GM19035 (cell line): ENCODE measurements around the gene ARPC1B.
"Not testable (repeated sequence)": the region's sequence is repeated elsewhere in the genome, so short reads cannot be mapped to it uniquely, and the experiment has no call there.

Source experiments
- ATAC-seq: cut with Tn5 transposase; IDR thresholded peaks from one replicate; pipeline ENCODE4 v1.9.1; 2021; ENCODE audit not compliant: unreplicated experiment

The ARPC1B gene

DNA sequence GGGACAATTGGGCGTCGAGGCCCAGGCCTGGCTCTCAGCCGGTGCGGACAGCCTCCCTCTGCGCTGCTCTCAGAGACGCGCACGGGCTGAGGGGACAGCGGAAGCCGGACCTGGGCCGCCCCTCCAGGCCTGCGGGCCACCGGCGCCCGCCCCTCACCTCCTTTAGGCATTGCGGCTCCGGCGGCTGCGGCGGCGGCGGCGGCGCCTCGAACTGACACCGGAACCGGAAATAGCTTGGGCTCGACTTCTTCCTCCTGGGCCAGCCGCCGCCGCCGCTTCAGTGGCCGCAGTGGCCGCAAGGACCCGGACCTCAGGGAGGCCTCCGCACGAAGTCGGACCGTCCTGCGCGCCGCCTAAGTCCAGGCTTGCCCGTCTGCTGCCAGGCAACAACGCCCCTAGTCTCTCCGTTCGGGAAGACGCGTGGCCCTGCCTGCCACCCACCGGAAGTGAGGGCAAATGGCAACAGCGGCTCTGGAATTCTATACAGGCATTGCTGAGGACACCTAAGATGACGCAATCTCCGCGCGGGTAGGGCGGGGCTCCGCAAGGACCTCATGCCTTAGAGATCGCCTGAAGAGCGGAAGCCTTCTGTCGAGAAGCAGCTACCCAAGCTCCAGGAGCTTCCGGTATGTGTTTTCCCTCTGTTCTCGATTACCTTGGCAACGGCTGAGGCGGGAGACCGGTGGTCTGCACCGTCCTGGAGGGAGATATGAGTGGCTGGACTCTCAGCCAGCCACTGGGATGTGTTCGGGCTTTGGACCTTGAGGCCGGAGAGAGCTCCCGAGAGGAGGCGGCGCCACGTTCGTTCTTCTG, 34.1 kb downstream of the ARPC1B start, which contains the start of the genes BUD31 and PDAP1:
Gene BUD31, plus strand, starts transcription at position 591 of the 813 bp plus-strand sequence. CDS start 2,124 bp downstream, outside the sequence.
Gene PDAP1, minus strand, starts transcription at position 219 of the 813 bp plus-strand sequence. Its CDS starts 49 bp downstream, at position 170.
- ATAC-seq, result peak; percentile 79

DNA sequence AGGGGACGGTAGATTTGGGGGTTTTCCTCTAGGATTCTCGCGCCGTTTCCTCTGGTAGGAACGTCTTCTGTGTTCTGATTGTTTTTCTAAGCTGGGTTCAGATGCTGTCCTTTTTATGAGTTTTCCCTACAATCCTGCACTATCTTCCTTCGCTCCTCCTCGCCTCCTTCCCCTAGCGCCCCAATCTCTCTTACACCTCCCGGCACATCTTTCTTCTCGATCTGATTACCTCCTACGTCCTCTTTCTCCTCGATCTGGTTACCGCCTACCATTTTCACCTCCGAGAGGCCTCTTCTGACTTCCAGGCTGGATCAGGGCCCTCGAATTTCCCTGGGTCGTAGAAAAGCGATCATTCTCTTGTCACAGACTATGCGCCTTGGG, 34.7 kb downstream of the ARPC1B start:
- ATAC-seq, result peak; percentile 11

DNA sequence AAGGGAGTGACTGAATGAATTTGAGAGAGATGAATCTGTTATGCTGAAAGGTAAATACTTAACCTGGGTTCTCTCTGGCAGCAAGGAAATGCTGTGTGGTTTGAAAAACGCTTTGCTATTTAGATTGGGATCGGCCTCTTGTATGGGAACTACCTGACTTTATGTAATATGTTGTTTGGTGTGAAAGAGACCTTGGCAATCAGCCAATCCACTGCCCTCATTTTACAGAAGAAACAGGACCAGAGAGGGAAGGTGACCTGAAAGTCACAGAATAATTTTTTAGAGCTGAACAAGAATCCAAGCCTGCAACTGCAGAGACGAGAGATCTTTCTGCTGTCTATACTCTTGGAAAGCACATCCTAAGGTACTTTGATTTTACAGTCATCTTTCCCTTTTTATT, 35.3 kb downstream of the ARPC1B start:
- no peak for ATAC-seq

DNA sequence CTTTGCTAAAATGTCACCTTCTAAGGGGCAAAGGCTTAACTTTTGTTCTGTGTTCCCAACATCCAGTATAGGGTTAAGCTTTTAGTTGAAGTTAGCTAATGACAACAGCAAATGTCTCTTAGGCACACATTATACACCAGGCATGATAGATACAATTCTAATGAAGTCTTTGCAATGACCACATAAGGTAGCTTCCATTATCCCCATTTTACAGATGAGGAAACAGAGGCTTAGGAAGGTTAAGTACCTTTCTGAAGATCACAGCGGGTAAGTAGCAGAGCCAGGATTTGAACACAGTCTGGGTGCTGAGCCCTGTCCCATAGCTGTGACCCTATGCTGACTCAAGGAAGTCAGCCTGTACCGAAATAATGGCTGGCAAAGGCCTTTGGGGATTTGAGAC, 36.1 kb downstream of the ARPC1B start:
- no peak for ATAC-seq

DNA sequence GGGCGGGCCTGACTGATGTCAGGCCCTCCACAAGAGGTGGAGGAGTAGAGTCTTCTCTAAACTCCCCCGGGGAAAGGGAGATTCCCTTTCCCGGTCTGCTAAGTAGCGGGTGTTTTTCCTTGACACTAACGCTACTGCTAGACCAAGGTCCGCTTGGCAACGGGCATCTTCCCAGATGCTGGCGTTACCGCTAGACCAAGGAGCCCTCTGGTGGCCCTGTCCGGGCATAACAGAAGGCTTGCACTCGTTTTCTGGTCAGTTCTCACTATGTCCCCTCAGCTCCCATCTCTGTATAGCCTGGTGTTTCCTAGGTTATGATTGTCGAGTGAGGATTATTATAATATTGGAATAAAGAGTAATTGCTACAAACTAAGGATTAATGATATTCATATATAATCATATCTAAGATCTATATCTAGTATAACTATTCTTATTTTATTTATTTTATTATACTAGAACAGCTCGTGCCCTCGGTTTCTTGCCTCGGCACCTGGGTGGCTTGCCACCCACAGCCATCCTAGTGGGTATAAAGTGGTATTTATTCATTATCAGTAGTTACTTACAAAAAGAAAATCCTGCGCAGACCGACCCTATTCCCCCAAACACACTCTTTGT, 41.1 kb downstream of the ARPC1B start:
- not testable (repeated sequence) for ATAC-seq

DNA sequence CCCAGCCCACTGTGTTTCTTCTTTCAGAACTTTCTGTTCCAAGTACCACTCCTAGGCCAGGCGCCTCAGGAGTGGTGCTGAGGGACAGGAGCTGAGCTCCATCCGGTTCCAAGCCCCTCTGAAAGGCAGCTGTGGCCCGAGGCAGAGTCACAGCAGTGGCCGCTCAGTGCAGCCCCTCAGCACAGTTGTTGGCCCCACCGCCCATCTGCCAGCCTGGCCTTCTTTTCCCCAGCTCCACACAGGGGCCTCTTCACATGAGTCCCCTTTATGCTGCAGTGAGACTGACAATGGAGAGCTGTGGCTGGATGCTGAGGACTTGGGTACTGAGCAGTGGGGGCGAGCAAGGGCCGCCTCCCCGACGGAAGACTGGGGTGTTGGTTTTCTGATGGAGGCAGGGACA, 43.7 kb downstream of the ARPC1B start:
- ATAC-seq, result no peak

DNA sequence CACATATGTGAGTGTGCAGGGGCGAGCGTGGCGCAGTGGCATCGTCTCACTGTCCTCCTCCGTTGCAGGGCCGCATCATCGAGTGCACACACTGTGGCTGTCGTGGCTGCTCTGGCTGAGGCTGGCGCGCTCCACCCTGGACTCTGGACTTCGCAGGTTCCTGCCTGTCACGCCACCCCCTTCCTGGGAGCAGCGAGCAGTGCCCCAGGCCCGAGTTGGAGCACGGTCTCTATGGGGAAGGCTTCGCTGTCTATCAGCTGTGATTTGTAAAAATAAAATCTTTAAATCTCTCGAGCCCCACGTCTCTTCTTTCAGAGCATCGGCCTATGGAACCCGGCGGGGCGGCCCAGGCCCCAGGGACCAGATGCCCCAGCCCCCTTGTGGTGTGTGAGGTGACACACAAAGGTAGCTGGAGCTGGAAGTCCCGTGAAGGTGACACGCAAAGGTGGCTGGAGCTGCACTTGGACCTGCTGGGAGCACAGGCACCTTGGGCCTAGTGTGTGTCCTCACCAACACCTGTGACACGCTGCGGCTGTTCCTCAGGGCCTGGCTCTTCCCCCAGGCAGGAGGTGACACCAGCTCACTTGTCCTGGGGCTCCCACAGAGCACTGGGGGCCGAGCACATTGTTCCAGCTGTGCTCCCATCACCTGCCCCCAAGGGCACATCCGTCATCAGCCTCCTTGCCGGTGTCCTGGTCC, 44.9 kb downstream of the ARPC1B start:
- no peak for ATAC-seq

DNA sequence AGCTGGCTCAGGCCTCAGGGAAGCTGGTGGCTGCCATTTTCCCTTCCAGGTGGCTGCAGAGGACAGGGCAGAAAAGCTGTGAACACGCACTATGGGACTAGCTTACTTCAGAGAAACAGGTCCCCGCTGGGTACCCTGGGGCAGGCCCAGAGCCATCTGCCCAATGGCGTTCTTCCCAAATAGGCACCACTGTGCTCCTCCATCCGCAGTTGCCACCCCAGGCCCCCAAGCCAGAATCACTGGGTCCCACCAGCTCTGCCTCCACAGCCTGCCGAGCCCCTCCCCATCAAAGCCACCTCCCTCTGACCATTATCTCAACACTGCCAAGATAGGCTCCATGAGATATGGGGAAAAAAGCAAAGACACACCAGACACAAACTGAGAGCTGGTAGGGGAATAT, 45.7 kb downstream of the ARPC1B start:
- ATAC-seq, result no peak

DNA sequence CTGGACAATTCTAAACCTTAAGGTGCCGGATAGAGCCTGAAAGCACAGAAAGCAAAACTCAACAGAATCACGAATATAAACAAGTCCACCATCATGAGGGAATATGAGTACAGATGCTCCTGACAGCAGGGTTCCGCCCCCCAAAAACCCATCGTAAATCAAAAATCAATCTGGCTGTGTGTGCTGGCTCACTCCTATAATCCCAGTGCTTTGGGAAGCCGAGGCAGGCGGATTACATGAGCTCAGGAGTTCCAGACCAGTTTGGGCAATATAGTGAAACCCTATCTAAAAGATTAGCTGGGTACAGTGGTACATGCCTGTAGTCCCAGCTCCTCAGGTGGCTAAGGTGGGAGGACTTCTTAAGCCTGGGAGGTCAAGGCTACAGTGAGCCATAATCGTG, 46.5 kb downstream of the ARPC1B start:
- no peak for ATAC-seq

DNA sequence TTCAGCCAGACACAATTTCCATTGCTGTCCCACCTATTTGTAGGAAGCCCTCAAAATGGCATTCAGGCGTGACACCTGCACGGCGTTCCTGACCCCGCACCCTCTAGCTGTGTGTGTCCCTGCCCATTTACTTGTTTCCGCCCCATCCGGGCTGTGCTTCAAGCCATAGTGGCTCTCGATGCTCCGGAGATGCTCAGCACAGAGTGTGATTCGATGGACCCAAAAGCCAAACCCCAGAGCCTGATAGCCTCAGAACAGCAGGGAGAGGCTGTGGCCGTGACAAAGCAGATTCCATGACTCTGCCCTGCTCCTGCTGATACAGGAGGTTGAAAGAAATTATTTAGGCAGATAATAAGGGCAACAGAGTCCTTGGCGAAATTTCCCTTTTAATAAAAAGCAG, 47.7 kb downstream of the ARPC1B start:
- no peak for ATAC-seq

DNA sequence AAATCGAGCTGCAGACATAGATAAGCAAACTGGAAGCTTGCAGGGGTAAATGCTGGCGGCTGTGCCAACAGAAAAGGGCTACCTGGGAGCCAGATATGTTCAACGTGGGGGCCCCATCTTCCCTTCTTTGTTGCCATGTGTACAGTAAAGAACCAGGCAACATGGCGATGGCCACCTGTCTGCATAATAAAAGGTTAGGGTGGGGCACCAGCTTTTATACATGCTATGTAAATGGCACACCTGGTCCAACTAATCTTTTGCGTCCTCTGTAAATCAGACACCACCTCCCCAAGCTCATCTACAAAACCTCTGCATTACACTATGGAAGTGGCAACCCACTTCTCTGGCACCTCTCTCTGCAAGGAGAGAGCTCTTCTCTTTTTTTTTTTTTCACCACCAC, 48.1 kb downstream of the ARPC1B start:
- ATAC-seq, result no peak

DNA sequence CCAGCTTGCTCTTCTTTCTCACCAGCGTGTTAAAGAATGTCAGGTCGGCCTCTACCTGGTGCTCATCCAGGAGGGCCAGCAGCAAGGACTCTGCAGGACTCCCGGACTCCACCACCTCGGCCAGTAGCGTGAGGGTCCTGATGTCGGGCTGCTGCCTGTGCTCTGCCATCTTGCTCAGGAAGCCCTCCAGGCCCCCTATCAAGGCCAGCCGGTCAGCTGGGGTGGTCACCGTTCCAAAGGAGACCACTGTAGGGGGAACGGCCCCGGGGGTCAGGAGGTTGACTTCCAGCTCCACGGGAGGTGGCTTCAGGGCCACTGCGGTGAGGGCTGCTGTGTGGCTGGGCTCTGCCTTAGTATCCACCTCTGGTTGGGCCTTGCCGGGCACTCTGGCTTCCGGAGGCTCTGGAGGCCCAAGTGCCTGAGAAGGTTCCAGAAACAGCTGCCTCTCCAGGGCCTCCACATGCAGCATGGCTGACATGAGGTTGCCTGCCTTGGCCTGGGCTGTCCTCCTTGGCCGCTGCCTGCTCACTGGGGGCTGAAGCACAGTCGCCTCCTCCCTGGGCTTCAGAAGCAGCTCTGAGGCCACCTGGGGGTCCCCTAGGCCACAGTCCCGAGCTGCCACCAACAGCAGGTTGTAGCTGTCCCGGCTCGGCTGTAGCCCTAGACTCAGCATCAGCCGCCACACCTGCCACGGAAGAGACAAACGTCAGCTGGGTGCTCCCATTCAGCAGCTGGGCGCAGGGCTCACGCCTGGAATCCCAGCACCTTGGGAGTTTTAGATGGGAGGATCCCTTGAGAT, 50.6 kb downstream of the ARPC1B start:
- ATAC-seq, result no peak

DNA sequence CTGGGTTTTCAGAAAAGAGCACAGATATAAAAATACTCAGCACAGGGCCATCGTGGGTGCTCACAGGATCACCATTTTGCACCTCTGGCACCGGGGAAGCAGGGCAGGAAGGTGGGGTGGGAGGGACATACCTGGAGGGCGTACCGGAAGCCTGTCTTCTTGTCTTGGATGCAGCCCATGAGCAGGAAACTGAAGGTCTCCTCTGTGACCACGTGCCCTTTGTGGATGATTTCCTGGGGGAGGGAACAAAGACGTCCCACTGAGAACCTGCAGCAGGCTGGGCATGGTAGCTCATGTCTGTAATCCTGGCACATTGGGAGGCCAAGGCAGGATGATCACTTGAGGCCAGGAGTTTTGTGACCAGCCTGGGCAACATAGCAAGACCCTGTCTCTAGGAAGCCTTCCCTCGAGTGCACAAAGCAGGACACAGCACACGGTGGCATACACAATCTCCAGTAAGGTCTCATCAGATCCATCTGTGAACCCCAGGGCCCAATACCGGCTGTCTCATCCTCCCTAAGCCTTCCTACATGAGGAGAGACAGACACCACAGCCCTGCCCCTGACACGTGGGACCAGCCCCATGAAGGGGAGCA, 54.5 kb downstream of the ARPC1B start:
- ATAC-seq, result no peak

DNA sequence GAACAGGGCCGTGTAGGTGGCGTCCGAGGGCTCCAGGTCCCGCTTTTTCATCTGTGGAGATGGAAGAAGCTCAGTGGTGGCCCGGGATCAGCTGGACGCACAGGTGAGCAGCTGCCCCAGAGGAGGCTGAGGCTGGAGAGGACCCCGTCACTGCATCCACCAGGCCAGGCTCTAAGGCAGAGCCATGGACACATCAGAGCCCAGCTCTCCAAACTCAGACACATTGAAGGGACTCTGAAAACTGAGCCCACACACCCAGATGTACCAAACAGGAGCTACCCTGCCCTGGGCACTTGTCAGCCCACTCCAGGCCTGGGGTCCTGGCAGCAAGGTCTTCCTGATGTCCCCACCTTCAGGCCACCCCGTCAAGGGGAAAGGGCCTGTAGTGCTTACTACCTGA, 55.2 kb downstream of the ARPC1B start:
- no peak for ATAC-seq

DNA sequence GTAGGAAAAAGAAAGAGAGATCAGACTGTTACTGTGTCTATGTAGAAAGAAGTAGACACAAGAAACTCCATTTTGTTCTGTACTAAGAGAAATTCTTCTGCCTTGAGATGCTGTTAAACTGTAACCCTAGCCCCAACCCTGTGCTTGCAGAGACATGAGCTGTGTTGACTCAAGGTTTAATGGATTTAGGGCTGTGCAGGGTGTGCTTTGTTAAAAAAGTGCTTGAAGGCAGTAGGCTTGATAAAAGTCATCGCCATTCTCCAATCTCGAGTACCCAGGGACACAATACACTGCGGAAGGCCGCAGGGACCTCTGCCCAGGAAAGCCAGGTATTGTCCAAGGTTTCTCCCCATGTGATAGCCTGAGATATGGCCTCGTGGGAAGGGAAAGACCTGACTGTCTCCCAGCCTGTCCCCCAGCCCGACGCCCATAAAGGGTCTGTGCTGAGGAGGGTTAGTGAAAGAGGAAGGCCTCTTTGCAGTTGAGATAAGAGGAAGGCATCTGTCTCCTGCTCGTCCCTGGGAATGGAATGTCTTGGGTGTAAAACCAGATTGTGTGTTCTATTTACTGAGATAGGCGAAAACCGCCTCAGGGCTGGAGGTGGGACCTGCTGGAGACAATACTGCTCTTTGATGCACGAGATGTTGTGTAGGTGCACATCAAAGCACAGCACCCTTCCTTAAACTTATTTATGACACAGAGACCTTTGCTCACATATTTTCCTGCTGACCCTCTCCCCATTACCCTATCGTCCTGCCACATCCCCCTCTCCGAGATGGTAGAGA, 57.4 kb downstream of the ARPC1B start:
- ATAC-seq, result not testable (repeated sequence)

DNA sequence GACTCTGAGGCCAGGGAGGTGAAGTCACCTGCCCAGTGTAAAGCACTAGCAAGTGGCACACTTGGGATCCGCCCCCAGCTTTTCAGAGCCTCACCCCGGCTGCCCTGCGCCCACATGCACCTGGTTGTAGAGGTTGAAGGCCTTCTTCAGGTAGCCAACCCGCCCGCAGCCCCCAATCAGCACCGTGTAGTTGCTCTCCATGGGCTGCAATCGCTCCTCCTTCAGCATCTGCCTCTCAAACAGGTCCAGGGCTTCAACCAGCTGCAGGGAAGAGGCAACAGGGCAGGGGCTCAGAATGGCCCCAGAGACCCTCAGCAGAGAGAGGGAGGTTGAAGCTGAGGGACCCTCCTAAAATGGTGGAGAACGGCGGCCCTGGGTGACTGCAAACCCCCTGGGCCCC, 58.6 kb downstream of the ARPC1B start:
- ATAC-seq, result no peak

DNA sequence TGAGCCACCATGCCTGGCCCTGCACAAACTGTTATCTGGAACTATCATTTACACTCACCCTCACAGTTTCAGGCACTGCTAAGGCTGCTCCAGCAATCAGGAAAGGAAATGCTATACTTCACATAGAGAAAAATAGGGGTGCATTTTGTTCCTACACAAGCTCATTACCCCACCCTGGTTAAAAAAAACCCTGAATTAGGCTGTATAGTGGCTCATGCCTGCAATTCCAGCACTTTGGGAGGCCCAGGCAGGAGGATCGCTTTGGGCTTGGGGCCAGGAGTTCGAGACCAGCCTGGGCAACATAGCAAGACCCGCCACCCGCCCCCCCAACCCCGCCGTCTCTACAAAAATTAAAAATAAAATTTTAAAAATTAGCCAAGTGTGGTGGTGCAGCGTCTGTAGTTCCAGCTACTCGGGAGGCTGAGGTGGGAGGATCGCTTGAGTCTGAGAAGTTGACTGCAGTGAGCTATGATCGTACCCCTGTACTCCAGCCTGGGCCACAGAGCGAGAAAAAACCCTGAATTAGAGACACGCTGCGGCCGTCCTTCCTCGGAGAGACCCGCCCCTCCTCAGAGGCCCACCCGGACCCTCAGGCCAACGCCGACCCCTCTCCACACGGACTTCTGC, 63.5 kb downstream of the ARPC1B start:
- peak; percentile 11 for ATAC-seq

DNA sequence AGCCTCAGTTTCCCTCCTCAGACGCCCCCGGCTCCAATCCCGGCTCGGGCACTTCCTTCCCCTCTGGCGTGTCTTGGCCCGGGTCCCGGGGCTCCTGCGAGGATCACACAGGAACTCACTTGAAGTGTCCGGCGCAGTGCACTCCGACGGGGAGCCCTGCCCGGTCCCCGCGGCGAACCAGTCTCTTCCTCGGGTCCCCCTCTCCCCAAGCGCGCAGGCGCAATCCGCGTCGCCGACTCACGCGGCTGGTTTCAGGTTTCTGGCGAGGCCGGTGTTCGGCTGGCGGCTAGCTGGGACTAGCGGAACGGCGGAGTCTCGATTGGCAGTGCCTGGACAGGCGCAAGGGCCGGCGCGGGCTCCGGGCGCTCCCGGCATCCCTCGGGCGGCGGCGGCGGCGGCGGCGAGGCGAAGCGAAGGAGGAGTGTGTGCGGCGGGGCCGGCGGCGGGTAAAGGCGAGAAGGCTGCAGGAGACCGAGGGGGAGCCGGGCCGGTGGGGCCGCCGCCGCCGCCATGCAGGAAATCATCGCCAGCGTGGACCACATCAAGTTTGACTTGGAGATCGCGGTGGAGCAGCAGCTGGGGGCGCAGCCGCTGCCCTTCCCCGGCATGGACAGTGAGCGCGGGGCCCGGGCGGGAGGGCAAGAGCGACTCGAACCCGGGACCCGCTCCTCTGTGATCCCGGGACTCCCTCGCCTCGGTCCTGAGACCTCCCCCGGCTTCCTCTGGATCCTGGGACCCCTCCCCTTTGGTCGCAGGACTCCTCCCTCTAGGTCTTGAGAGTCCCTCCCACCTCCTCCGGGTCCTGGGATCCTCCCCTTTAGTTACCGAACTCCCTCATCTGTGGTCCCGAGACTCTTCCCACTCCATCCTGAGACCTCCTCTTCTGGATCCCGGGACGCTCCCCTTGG, 64.3 kb downstream of the ARPC1B start, which contains the start of the genes CPSF4 and PTCD1:
Gene CPSF4, plus strand, starts transcription at position 371 of the 908 bp plus-strand sequence. Its CDS starts 140 bp downstream, at position 511.
Gene PTCD1, minus strand, starts transcription at position 226 of the 908 bp plus-strand sequence. CDS start 3,556 bp downstream, outside the sequence.
- peak; percentile 92 for ATAC-seq
